ENCODE results near the gene NR2F1. TPM values are rescaled to one million over a fixed set of nuclear protein-coding genes. Genes with fewer than 3 reads are reported as not detected.

NR2F1 gene
- total and polyA plus RNA-seq, 2 donors (not counting 1 experiment from before 2014, with no cell fraction given) = 64.4 to 90.8 TPM

GRCh38 chr5:93616538-93617174, 33.6 kb downstream of the NR2F1 start:
- Histone ChIP-seq H4K20me1 (ENCODE audit: control insufficient read depth, extremely low read depth, insufficient read depth, low read length) (no peaks in the 10 kb centered on the region), H3K4me2 (ENCODE audit: extremely low read depth, insufficient read depth, low read length) (no peak overlapping the region), H3K27ac (ENCODE audit: insufficient read depth, low read length) (no peak overlapping the region), H2AFZ (ENCODE audit: low read length) (no peak overlapping the region), H3K4me3 (replicated peaks in 1 of 4; ENCODE audit: control extremely low read depth in 1 of 4, insufficient read depth in 1 of 4, low read depth in 3 of 4, low read length in 4 of 4) (no peak overlapping the region), H3K36me3 (ENCODE audit: control insufficient read depth, insufficient read depth, low read length) (no peaks in the 10 kb centered on the region), H3K4me1 (ENCODE audit: control insufficient read depth, extremely low read depth, insufficient read depth, low read length) (no peaks in the 10 kb centered on the region), H3K9ac (ENCODE audit: insufficient read depth, low read length) (no peak overlapping the region), H3K9me3 (ENCODE audit: control insufficient read depth, insufficient read depth, low read depth, low read length) (no peaks in the 10 kb centered on the region), H3K27me3 (ENCODE audit: control insufficient read depth, insufficient read depth, low read length) (no peaks in the 10 kb centered on the region), H3K79me2 (ENCODE audit: control insufficient read depth, insufficient read depth, low read length) (no peaks in the 10 kb centered on the region)
- TF ChIP-seq EZH2 (IDR thresholded peaks at IDR 0.05; ENCODE audit: low read length, missing control alignments) (no peak), CTCF (conservative IDR thresholded peaks at IDR 0.05 in 1 of 2, IDR thresholded peaks at IDR 0.05 in 1 of 2; ENCODE audit: low read depth in 1 of 2, low read length in 2 of 2) (no peak)
- no peak for DNase-seq (ENCODE audit: low read depth in 2 of 2)

DNA sequence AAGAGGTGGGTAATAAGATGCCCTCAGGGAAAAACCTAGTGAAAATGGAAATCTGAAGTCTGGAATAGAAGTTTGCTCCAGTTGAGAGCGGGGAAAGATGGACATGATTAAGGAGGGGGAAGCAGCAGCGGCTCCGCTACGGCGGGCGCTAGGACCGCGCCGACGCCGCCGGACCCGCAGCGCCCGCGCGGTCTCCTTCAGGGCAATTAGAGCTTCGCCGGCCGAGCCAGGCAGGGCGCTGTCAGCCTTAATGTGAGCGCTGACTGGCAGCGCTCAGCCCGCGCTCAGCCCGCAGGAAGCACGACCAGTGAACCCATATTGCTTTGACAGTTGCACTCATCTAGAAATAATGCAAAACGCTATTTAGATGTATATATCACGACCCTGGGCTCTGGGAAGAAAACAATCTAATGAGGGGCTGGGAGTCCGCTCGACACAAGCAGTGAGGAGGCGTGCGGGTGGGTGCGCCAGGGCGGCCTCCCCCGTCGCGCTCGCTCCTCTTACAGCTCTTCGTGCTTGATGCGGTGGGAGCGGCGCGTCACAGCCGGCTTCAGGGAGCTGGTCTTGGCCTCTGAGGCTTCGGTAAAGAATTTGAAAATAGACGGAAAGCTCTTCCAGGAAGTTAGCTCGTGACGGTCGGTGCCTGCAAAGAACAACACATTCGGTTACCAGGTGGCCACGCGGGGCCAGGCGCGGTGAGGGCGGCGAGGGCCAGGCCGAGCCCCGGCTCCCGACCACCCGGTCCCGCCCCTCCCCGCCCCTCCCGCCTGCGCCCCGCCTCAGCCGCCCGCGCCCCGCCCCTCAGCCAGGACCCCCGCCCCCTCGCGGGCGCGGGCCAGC, 37.7 kb downstream of the NR2F1 start:
- Histone ChIP-seq H3K27ac (ENCODE audit: insufficient read depth, low read length) (peak overlapping the region; percentile 86), H3K4me2 (ENCODE audit: extremely low read depth, insufficient read depth, low read length) (peak overlapping the region; percentile 93), H3K9me3 (ENCODE audit: control insufficient read depth, insufficient read depth, low read depth, low read length) (no peaks in the 10 kb centered on the region), H3K27me3 (ENCODE audit: control insufficient read depth, insufficient read depth, low read length) (no peaks in the 10 kb centered on the region), H3K9ac (ENCODE audit: insufficient read depth, low read length) (peak overlapping the region; percentile 91), H2AFZ (ENCODE audit: low read length) (peak overlapping the region; percentile 89), H4K20me1 (ENCODE audit: control insufficient read depth, extremely low read depth, insufficient read depth, low read length) (no peaks in the 10 kb centered on the region), H3K4me3 (replicated peaks in 1 of 4; ENCODE audit: control extremely low read depth in 1 of 4, insufficient read depth in 1 of 4, low read depth in 3 of 4, low read length in 4 of 4) (peak overlapping the region; percentile 71 to 87 (median 76)), H3K36me3 (ENCODE audit: control insufficient read depth, insufficient read depth, low read length) (no peaks in the 10 kb centered on the region), H3K79me2 (ENCODE audit: control insufficient read depth, insufficient read depth, low read length) (no peaks in the 10 kb centered on the region), H3K4me1 (ENCODE audit: control insufficient read depth, extremely low read depth, insufficient read depth, low read length) (peaks cover 2% of the 10 kb centered on the region)
- TF ChIP-seq EZH2 (IDR thresholded peaks at IDR 0.05; ENCODE audit: low read length, missing control alignments) (no peak), CTCF (conservative IDR thresholded peaks at IDR 0.05 in 1 of 2, IDR thresholded peaks at IDR 0.05 in 1 of 2; ENCODE audit: low read depth in 1 of 2, low read length in 2 of 2) (peak in 1 of 2 donors; percentile 11)
- DNase-seq (ENCODE audit: low read depth in 2 of 2) = peak; percentile 73 to 74

DNA sequence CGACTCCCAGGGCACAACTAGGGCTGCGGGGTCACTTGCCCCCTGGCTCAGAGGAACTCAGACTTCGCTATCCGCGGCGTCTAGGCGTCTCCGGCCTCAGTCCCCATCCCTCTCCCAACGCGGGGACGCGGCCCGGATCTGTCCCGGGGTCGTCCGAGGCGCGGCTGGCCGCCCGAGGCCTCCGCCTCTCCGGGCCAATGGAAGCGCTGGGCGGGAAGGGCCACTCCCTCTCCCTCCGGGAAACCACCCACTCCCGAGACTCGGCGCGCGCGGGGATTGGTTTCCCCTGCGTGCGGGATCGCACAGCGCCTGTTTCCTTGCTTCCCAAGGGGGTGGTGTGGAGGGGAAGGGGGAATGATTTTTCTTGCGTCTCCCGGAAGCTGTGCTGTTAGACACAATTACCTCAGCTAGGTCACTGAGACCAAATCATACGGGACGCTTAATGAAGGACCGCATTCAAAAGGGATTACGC, 38.3 kb downstream of the NR2F1 start:
- Histone ChIP-seq H4K20me1 (ENCODE audit: control insufficient read depth, extremely low read depth, insufficient read depth, low read length) (no peaks in the 10 kb centered on the region), H2AFZ (ENCODE audit: low read length) (peak overlapping the region; percentile 89), H3K4me1 (ENCODE audit: control insufficient read depth, extremely low read depth, insufficient read depth, low read length) (peaks cover 2% of the 10 kb centered on the region), H3K36me3 (ENCODE audit: control insufficient read depth, insufficient read depth, low read length) (no peaks in the 10 kb centered on the region), H3K4me2 (ENCODE audit: extremely low read depth, insufficient read depth, low read length) (peak overlapping the region; percentile 88), H3K79me2 (ENCODE audit: control insufficient read depth, insufficient read depth, low read length) (no peaks in the 10 kb centered on the region), H3K27ac (ENCODE audit: insufficient read depth, low read length) (peak overlapping the region; percentile 86), H3K9me3 (ENCODE audit: control insufficient read depth, insufficient read depth, low read depth, low read length) (no peaks in the 10 kb centered on the region), H3K4me3 (replicated peaks in 1 of 4; ENCODE audit: control extremely low read depth in 1 of 4, insufficient read depth in 1 of 4, low read depth in 3 of 4, low read length in 4 of 4) (peak overlapping the region; percentile 60 to 87 (median 71)), H3K27me3 (ENCODE audit: control insufficient read depth, insufficient read depth, low read length) (no peaks in the 10 kb centered on the region), H3K9ac (ENCODE audit: insufficient read depth, low read length) (peak overlapping the region; percentile 91)
- no peak for TF ChIP-seq CTCF (conservative IDR thresholded peaks at IDR 0.05 in 1 of 2, IDR thresholded peaks at IDR 0.05 in 1 of 2; ENCODE audit: low read depth in 1 of 2, low read length in 2 of 2)
- no peak for TF ChIP-seq EZH2 (IDR thresholded peaks at IDR 0.05; ENCODE audit: low read length, missing control alignments)
- DNase-seq (ENCODE audit: low read depth in 2 of 2) = peak; percentile 72 to 92

Measured in fibroblast of lung (primary cell).